GM12872 (cell line): Measurements from ENCODE around the gene ZNF860.

Source experiments
- TF ChIP-seq, protein P1 (sequence below): IDR thresholded peaks from 3 replicates; pipeline ENCODE4 v1.5.1; 2011; ENCODE audit warnings: low read depth, mild to moderate bottlenecking, low read length, moderate library complexity; ENCODE audit not compliant: insufficient read depth

Gene ZNF860

GRCh38 chr3:31997500-31997899 lies 15.9 kb downstream of the ZNF860 start:
- TF ChIP-seq, protein P1, sequence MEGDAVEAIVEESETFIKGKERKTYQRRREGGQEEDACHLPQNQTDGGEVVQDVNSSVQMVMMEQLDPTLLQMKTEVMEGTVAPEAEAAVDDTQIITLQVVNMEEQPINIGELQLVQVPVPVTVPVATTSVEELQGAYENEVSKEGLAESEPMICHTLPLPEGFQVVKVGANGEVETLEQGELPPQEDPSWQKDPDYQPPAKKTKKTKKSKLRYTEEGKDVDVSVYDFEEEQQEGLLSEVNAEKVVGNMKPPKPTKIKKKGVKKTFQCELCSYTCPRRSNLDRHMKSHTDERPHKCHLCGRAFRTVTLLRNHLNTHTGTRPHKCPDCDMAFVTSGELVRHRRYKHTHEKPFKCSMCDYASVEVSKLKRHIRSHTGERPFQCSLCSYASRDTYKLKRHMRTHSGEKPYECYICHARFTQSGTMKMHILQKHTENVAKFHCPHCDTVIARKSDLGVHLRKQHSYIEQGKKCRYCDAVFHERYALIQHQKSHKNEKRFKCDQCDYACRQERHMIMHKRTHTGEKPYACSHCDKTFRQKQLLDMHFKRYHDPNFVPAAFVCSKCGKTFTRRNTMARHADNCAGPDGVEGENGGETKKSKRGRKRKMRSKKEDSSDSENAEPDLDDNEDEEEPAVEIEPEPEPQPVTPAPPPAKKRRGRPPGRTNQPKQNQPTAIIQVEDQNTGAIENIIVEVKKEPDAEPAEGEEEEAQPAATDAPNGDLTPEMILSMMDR, result no peak

- TF ChIP-seq, protein P1, result no peak
Measured at GRCh38 chr3:31999907-32000439, 18.4 kb downstream of the ZNF860 start.

DNA sequence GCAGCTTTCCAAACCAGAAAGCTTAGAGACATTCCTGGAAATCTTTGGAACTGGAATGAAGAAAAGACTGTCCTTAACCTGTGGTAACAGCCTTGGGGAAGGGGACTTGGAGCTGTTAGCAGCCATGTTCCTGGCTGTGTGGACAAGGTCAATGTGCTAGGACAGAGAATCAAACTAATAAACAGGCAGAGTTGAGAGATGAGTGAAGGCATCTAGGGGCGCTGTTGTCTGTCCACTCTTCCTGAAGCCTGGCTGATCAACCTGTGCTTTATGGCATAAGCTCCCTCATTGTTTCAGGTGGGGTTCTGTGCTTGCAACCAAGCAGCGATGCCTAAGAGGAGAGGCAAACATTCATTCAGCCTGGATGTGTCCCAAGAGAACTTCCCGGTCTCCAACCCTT lies 19.3 kb downstream of the ZNF860 start:
- TF ChIP-seq, protein P1, result no peak

GRCh38 chr3:32002561-32003368 lies 21.2 kb downstream of the ZNF860 start:
- TF ChIP-seq, protein P1, result no peak

DNA sequence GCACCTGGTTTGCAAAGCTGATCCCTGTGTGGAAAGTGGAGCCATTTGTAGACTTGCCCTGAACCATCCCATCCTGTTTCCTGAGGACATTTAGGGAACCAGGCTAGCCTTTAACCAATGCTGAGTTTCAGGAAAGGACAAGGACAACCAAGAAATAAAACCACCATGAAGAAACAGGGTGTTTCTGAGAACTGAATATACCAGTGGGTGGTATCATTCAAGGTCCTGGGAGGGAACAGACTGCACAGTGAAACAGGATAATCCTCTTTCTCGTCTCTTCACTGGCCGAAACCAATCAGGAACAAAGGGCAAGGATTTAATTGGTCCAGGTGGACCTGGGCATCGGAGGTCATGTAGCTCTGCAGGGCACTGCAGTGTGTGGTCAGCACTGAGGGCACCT lies 21.8 kb downstream of the ZNF860 start:
- TF ChIP-seq, protein P1, result no peak

DNA sequence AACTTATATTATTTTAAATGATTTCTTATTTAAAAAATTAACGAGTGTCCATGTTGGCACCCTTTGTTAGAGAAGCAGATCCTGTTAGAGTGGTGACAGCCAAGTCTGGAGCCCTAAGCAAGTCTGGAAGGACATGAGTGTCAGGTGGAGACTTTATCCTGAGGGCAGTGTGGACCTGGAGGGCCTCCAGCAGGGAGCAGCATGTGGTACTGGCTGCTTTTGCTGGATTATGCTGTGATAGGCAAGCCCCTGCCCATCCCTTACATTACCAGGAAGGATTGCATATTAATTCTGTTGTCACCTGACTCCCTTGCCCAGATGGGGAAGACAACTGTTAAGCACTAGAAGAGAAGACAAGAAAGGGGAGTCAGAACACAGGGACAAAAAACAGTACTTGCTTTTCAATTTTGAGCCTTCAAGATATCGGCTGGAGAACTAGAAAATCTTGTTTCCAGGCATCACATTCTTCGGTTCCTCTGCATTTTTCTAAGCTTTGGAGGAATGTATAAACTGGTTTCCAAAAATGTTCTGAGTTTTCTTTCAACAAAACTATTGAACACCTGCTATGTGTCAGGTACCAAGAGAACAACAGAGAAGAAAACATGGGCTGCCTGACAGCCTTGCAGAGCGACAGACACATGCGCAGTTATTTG lies 22.7 kb downstream of the ZNF860 start:
- TF ChIP-seq, protein P1, result no peak

- TF ChIP-seq, protein P1, result no peak
Measured at GRCh38 chr3:32009101-32009500, 27.6 kb downstream of the ZNF860 start.
